NT2/D1 (cell line): ENCODE data around the gene BANF1.

Source experiments
- YY1 ChIP-seq: IDR thresholded peaks from 2 replicates; pipeline ENCODE4 v1.6.1; 2011; ENCODE audit not compliant: insufficient read length, insufficient read depth
- ZNF274 ChIP-seq: IDR thresholded peaks from 2 replicates; pipeline ENCODE4 v1.6.1; 2011; ENCODE audit warnings: mild to moderate bottlenecking, low read depth, low read length

- TF ChIP-seq YY1 (no peak), ZNF274 (no peak)
Measured at GRCh38 chr11:65960824-65961266, 41.5 kb upstream of the BANF1 start.
